GM04504 (cell line): ENCODE results near the gene COX6A2.
"Not testable (repeated sequence)": the region's sequence is repeated elsewhere in the genome, so short reads cannot be mapped to it uniquely, and the experiment has no call there.

Experiments
- DNase-seq: peaks from one replicate; pipeline ENCODE4 v3.0.0-alpha.2; 2012; ENCODE audit warnings: low read depth

The COX6A2 gene

DNA sequence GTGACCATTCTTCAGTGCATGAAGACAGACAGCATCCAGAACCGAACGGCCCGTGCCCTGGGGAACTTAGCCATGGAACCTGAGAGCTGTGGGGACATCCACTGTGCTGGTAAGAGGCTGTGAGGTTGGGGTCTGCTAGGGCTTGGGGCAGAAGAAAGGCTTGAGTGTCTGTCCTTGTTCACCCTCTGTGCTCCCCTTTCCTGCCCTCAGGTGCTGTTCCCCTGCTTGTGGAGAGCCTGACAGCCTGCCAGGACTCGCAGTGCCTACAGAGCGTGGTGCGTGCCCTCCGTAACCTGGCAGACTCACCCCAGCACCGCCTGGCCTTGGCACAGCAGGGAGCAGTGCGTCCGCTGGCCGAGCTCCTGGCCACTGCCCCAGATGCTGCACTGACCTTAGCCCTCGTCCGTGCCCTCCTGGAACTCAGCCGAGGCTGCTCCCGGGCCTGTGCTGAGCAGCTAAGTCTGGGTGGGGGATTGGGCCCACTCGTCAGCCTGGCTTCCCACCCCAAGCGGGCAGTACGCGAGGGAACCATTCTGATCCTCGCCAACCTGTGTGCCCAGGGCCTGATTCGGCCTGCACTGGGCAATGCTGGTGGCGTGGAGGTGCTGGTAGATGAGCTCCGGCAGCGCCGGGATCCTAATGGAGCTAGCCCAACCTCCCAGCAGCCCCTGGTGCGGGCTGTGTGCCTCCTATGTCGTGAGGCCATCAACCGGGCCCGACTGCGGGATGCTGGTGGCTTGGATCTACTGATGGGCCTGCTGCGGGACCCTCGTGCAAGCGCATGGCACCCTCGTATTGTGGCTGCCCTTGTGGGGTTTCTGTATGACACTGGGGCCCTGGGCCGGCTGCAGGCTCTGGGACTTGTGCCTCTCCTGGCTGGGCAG, 34.0 kb upstream of the COX6A2 start:
- DNase-seq, result no peak

GRCh38 chr16:31461201-31461920, 33.2 kb upstream of the COX6A2 start:
- DNase-seq, result no peak

DNA sequence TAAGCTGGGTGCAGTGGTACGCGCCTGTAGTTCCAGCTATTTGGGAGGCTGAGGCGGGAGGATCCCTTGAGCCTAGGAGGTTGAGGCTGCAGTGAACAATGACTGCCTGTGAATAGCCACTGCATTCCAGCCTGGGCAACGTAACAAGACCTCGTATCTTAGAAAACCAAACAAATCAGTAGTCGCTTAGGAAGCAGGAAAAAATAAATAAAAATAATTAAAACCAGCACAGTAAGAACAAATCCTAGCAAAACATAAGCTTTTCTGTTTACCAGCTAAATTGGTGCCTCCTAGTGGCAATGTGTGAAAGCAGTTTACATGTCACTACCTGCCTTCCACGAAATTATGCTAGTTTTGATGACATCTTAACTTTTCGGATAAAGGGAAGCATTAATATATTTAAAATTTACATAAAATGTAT, 32.4 kb upstream of the COX6A2 start:
- DNase-seq, result no peak

DNA sequence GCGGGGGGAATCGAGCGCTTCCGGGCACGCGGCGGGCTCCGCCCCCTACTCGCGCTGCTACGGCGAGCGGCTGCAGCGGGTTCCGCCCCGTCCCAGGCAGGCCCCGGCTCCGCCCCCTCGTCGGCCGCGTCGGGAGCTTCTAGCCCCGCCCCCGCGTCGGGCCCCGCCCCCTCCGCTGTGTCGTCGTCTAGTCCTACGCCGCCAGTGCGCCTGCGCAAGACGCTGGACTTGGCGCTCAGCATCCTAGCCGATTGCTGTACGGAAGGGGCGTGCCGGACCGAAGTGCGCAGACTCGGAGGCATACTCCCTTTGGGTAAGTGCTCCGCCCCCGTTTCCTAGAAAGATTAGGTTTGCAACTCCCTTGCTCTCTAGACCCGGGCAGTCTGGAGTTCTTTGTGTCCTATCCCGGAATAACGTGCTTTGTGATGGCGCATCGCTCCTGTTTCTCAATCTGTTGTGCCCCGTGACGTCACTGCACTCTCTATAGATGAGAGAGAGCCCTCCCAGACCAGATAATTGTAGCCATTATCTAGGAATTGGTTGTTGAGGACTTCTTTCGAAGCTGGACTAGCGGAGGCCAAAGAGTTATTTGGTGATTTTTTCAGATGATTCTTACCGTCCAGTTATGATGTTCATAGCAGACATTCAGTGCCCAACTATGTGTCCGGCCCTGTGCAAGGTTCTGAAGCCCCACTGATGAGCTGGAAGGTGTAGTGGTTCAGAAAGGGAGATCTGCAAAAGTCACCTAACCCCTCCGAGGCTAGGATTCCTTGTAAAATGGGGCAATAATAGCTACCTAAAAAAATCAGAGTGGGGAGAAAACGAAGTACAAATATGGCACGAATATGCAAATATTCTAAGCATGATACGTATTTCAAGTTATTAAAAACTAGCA, 31.8 kb upstream of the COX6A2 start:
- peak; percentile 98 for DNase-seq

GRCh38 chr16:31458844-31459686, 30.9 kb upstream of the COX6A2 start, which contains the start of gene ARMC5:
Gene ARMC5, plus strand, starts transcription at chr16:31459501. Its CDS starts 24 bp downstream, at chr16:31459525.
- DNase-seq, result peak; percentile 93

- DNase-seq, result no peak
Observed at GRCh38 chr16:31458073-31458843, 30.1 kb upstream of the COX6A2 start.

- no peak for DNase-seq
Observed at GRCh38 chr16:31456988-31457360, 28.8 kb upstream of the COX6A2 start.

DNA sequence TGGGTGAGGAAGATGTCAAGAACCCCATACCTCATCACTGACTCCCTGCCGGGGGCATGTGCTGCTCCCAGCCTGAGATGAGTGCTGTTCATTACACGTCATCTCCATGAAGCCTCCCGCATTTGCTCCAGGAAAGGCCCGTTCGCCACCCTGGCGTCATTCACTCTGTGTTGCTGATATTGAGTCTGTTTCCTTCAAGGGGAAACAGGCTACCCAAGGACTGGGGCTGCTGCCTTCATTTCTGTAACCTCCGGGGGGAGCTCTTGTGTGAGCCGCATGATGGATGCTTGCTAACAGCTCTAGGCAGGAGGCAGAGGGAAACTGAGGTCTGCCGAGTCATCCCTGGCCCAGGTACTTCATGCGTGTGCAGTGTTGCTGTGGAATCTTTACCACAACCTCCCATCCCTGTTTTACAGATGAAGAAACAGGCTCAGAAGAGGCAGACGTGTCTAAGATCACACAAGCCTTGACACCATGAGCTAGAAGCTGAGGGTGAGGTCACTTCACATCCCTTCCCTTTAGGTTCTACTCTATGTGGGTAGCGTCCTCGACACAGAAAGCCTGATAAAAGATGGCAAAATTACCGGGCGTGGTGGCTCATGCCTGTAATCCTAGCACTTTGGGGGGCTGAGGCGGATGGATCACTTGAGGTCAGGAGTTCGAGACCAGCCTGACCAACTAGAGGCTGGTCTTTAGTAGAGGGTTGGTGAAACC, 27.6 kb upstream of the COX6A2 start:
- DNase-seq, result no peak

DNA sequence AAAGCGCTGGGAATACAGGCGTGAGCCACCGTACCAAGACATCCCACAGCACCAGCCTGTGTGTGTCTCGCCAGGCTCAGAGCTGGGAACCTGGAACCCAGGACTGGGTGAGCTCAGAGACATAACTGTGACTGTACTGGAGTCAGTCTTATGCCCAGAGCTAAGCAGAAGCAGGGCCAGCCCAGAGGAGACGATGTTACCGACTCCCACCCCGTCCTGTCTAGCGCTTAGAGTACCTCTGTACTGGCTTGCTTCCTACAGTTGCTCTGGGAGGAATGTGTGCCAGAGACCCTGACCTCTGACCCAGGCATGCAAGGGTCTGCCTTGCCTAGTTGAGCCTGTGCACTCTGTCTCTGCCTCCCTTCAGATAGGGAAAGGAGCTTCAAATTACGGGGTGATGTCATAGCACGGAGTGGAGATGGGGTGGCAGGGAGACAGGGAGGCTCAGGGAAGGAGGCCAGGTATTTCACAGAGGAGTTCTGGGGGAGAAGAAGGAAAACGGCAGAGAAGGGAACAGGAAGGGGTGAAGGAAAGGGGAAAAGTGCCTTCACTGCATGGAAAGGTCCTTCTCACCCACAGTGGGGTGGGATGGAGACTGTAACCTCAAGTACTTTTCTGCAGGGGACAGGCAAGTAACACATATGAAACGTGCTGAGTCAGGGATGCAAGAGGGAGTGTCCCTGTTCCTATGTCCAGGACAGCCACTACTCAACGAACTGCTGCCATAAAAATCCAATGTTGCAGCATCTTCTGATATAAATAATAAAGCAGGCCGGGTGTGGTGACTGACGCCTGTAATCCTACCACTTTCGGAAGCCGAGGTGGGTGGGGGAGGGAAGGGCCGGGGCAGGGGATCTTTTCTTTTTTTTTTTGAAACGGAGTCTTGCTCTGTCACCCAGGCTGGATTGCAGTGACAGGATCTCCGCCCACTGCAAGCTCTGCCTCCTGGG, 25.4 kb upstream of the COX6A2 start:
- no peak for DNase-seq

GRCh38 chr16:31452631-31453106, 24.5 kb upstream of the COX6A2 start:
- DNase-seq, result peak; percentile 88

DNA sequence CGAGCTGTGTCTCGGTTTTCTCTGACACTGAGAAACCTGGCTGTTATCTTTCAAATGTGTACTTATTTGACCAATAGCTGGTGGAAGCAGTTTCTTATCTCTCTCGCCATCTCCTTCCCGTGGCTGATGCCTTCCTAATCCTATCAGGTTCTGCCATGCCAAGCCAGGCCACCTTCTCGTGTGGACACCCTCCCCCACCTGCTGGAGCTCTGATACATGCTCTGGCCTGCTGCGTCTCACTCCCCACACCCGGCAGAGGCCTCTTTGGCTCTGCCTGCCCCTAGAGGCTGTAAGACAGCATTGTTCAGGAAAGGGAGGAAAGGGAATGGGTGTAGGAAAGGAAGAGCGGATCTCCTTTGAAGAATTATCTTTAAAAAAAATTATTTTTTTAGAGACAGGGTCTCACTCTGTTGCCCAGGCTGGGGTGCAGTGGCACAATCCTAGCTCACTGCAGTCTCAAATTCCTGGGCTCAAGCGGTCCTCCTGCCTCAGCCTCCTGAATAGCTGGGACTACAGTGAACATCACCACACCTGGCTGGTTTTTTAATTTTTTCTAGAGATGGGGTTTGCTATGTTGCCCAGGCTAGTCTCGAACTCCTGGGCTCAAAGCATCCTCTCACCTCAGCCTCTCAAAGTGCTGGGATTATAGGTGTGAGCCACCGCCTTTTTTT, 23.7 kb upstream of the COX6A2 start:
- no peak for DNase-seq

GRCh38 chr16:31451201-31451600, 23.0 kb upstream of the COX6A2 start:
- DNase-seq, result no peak

- not testable (repeated sequence) for DNase-seq
Observed at GRCh38 chr16:31445931-31446330, 17.8 kb upstream of the COX6A2 start.

- no peak for DNase-seq
Observed at GRCh38 chr16:31441956-31442355, 13.8 kb upstream of the COX6A2 start.

DNA sequence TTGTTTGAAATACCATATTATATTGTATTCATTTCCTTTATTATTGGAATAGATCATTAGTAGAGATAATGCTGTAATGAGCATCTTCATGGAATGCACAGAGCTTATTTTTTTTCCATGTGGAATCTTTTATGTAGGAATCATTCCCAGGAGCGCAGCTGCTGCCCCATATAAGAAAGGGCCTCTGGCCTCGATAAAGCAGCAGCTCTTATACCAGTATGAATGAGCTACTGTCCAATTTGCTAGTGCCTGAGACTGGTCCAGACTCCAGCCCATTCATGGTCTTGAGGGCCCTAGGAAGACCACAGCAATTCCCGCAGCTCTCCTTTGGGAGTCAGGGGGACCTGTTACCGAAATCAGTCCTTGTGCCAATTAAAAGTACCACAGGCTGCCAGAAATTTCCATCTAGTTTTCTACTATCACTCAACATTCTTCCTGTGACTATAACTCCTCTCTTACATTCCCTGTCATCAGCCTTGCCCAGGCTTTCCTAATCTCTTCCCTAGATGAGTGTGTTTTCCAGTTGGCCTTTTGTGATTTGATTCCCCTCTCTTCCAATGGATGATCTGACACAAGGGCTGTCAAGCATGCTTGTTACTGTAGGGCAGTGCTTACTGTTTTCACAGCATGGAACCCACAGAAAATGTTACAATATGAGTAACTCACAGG, 12.5 kb upstream of the COX6A2 start:
- DNase-seq, result no peak

DNA sequence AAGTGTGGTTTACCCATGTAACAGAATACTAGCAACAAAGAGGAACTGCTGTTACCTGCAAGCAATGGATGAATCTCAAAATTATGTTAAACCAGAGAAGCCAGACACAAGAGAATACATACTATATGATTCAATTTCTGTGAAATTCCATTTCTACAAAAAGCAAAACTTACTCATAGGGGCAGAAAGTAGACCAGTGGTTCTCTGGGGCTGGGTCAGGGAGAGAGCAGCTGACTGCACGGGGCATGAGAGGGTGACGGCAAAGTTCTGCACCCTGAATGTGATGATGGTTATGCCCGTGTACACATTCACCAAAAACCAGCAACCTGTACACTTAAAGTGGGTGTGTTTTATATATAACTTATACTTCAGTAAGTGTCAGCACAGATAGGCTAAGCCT, 11.4 kb upstream of the COX6A2 start:
- no peak for DNase-seq

- not testable (repeated sequence) for DNase-seq
Observed at GRCh38 chr16:31439023-31439422, 10.9 kb upstream of the COX6A2 start.
